Stimulated activated CD4-positive, alpha-beta T cell treated with anti-CD3 and anti-CD28 coated beads, Interleukin-2, amount 100 ng/mL, for 48 hours (primary cell): Measurements from ENCODE around the gene KIZ.

Experiments
- DNase-seq, 2 donors: peaks; one replicate each; pipeline ENCODE4 v3.0.0-alpha.2; 2020

Gene KIZ

GRCh38 chr20:21125849-21126580, at the start of gene KIZ:
TSS of gene KIZ (plus strand) at chr20:21126082. CDS start at chr20:21126116, 34 bp downstream.
- peak; percentile 98 to 99 for DNase-seq

- DNase-seq: no peak
Observed at GRCh38 chr20:21077809-21078345, 48.0 kb upstream of the KIZ start.

- DNase-seq: no peak
Observed at GRCh38 chr20:21082584-21082983, 43.3 kb upstream of the KIZ start.

- no peak for DNase-seq
Observed at GRCh38 chr20:21083825-21084325, 42.0 kb upstream of the KIZ start.

GRCh38 chr20:21087862-21088540, 37.9 kb upstream of the KIZ start:
- no peak for DNase-seq

- DNase-seq: no peak
Observed at GRCh38 chr20:21089391-21089790, 36.5 kb upstream of the KIZ start.

- DNase-seq: no peak
Observed at GRCh38 chr20:21090111-21090618, 35.7 kb upstream of the KIZ start.

GRCh38 chr20:21090721-21091120, 35.2 kb upstream of the KIZ start:
- no peak for DNase-seq

- DNase-seq: no peak
Observed at GRCh38 chr20:21092806-21093205, 33.1 kb upstream of the KIZ start.

- DNase-seq: no peak
Observed at GRCh38 chr20:21096321-21097043, 29.4 kb upstream of the KIZ start.

GRCh38 chr20:21099751-21100577, 25.9 kb upstream of the KIZ start:
- no peak for DNase-seq

- no peak for DNase-seq
Observed at GRCh38 chr20:21100578-21101452, 25.1 kb upstream of the KIZ start.

GRCh38 chr20:21101453-21101931, 24.4 kb upstream of the KIZ start:
- DNase-seq: no peak

- no peak for DNase-seq
Observed at GRCh38 chr20:21101932-21102575, 23.8 kb upstream of the KIZ start.

- no peak for DNase-seq
Observed at GRCh38 chr20:21102603-21103311, 23.1 kb upstream of the KIZ start.

- no peak for DNase-seq
Observed at GRCh38 chr20:21103582-21104465, 22.1 kb upstream of the KIZ start.

GRCh38 chr20:21104466-21104761, 21.5 kb upstream of the KIZ start:
- DNase-seq: no peak

- no peak for DNase-seq
Observed at GRCh38 chr20:21104921-21105320, 21.0 kb upstream of the KIZ start.
